ENCODE data around the gene CSNK2A3. TPM values are rescaled to one million over a fixed set of nuclear protein-coding genes. Genes with fewer than 3 reads are reported as not detected.
"Not testable (repeated sequence)": the region's sequence is repeated elsewhere in the genome, so short reads cannot be mapped to it uniquely, and the experiment has no call there.

The CSNK2A3 gene
- polyA plus RNA-seq, 1 donor: 0.24 TPM

DNA sequence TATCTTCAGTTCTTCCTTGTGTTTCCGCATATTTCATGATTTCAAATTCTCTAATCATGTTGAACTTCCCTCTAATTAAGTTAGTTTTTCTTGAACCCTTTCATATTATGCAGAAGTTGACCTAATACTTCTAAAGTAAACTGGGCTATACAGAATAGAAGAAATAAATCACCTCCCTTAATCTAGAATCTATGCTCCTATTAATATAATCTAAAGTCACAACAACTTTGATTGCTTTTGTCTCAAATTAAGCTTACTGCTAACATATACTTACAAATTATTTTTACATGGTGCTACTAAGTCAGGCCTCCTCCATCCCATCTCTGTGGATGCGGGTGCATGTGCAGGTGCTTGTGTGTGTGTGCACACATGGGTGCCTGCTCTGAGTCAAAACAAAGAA lies 27.3 kb upstream of the CSNK2A3 start:
- DNase-seq (ENCODE audit: low read depth): no peak

DNA sequence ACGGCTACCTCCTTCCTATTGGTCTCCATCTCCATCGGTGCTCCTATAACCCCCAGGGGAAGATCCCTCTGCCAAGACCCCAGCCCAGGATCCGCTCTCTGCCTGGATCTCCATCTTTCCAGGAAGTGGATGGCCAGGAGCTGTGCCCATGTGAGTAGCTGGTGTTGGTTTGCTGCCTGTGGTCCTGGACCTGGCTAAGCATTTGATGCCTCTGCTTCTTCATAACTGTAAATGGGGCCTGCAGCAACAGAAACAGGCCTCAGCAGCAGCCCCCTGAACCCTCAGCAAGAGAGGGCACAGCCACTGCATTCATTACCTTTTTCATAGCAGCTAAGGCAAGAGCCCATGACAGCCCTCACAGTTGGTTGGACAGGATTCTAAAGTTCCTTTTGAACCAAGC lies 26.6 kb upstream of the CSNK2A3 start:
- no peak for DNase-seq (ENCODE audit: low read depth)

GRCh38 chr11:11378184-11378940 lies 25.3 kb upstream of the CSNK2A3 start:
- DNase-seq (ENCODE audit: low read depth): no peak

DNA sequence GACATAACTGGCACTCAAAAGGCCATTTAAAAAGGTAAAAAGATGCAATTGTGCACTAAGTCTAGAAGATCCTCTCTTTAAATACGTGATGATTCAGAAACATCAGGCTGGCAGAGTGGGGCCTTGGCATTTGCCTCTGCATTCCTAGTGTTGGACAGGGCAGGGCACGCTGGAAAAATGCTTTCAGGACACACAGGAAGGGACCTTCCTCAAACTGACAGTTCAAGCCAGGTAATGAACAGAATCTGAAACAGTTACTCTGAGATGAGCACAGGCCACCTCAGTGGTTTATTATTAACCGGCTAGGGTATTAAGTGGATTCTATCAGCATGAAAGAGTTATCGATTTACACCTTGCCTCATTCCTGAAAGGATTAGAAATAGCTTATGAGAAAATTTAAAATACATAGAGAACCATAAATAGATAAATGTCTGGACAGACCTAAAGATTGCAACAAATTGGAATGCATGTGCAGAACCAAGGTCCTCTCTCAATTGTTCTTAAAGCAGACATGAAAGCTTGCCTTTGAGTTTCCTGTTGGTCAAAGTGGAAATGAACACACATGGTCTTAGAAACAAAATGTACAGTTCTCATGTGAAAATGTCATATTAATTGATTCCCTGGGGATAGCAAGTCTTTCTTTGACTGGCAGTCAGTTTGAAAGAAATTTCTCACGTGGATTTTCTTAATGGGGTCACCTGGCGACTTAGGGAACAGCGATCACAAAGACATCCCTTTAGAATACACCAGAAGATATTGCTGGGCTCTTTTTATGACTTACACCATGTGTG lies 21.5 kb upstream of the CSNK2A3 start:
- no peak for DNase-seq (ENCODE audit: low read depth)

GRCh38 chr11:11373934-11374333 lies 20.9 kb upstream of the CSNK2A3 start:
- no peak for DNase-seq (ENCODE audit: low read depth)

- DNase-seq (ENCODE audit: low read depth): no peak
Observed at GRCh38 chr11:11372461-11372860, 19.4 kb upstream of the CSNK2A3 start.

- DNase-seq (ENCODE audit: low read depth): no peak
Observed at GRCh38 chr11:11370962-11371303, 17.9 kb upstream of the CSNK2A3 start.

DNA sequence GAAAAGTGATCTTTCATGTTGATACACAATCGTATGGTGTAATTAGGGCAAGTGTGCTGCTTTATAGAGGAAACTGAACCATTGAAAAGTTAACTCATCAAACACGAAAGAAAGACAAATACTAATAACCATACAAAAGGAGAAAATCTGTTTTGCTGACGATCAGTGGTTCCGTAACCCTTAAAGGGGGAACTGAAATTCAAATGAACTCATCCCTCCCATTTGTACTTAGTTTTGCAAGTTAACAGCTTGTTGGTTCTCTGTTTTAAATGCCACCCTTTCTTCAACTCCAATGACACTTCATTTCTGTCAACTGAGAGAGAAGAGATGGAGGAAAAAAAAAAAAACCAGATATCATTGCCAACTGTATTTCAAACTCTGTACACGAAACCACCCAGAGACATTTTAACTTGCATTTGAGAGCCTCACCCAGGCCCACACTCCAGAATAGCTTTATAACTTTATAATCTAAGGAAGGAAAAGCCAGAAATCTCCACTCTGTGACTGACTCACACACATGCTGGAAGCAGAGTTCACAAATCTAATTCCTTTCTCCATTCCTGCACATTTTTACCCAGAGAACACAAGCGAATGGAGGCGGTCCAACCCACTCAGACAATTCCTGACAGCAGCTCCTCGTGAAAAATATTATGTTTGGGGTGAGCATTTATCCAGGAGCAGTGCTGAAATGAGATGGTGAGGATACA lies 17.4 kb upstream of the CSNK2A3 start:
- no peak for DNase-seq (ENCODE audit: low read depth)

GRCh38 chr11:11366793-11367192 lies 13.7 kb upstream of the CSNK2A3 start:
- DNase-seq (ENCODE audit: low read depth): no peak

- DNase-seq (ENCODE audit: low read depth): no peak
Observed at GRCh38 chr11:11363674-11364073, 10.6 kb upstream of the CSNK2A3 start.

DNA sequence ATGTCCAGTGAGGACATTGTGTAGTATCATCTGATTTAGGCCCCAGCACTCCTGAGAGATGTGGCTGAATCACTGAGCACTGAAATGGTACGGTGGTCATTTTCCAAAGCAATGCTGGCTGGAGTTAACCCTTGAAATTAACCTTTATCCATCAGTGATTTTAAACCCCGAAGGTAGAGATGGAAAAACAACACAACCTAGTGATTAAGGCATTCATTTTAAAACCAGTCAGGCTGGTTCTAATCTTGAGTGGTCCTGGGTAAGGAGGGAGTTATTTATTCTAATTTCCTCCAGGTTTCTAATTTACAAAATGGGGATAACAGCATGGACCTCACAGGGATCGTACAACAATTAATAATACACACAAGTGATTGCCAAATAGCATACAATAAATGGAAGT lies 6.6 kb upstream of the CSNK2A3 start:
- DNase-seq (ENCODE audit: low read depth): no peak

GRCh38 chr11:11356842-11357241 lies 3.8 kb upstream of the CSNK2A3 start:
- no peak for DNase-seq (ENCODE audit: low read depth)

DNA sequence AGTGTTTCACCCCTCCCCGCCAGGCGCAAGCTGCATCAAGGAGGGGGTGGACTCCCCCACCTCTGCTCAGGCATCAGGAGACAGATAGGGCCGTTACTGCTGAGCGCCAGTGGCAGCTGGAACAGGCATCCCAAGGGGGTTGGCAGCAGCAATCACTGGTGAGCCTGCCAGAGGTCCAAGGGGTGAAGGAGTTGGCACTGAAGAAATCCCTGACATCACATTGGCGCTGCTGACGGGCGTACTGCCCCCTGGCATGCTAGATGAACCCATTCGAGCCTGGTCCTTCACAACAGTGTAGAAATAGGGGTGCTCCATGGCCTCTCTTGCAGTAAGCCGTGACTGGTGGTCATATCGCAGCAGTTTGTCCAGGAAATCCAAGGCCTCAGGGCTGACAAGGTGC lies 1.2 kb downstream of the CSNK2A3 start:
- DNase-seq (ENCODE audit: low read depth): not testable (repeated sequence)

DNA sequence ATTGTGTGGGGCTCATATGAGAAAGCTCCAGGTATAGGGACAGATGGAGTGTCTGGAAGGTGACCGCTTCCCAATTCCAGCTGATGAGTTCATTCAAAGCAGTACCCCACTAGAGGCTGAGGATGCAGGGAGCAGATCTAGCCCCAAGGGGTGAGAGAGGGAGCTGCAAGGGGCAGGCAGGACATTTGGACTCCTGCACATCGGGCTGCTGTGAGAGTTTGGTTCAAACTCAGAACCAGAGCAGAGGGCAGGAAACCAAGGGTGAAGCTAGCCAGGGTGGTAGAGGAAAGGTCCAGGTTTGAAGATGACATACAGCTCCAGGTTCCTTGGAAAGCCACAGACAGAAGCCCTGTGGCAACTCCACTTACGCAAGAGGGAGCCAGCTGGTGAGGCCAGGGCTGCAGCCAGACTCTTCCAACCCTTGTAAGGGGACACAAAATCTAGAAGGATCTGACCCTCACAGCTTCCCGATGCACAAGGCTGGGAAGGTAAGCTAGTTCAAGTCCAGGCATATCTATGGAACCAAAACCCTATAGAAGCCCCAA lies 1.9 kb downstream of the CSNK2A3 start:
- DNase-seq (ENCODE audit: low read depth): no peak

DNA sequence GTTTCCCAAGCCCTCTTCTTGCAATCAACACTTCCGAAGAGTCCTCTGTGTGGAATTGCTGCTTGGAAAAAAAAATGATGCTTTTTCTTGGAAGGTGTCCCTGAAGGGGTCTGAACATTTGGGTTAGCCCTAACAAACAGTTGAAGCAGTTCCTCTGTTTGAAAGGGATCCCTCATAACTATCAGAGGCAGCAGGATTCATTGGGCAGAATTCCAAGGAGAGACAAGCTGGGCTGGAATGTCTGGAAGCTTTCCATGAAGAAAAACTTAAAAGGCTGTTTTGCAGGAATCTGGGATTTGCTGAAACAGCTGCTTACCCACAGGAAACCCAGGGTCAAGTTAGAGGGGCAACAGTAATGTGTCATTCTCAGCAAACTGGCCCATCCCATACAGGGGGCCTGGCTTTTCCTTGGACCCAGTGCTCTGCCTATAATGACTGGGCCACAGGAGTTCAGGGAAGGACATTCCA lies 3.1 kb downstream of the CSNK2A3 start:
- DNase-seq (ENCODE audit: low read depth): peak; percentile 56

DNA sequence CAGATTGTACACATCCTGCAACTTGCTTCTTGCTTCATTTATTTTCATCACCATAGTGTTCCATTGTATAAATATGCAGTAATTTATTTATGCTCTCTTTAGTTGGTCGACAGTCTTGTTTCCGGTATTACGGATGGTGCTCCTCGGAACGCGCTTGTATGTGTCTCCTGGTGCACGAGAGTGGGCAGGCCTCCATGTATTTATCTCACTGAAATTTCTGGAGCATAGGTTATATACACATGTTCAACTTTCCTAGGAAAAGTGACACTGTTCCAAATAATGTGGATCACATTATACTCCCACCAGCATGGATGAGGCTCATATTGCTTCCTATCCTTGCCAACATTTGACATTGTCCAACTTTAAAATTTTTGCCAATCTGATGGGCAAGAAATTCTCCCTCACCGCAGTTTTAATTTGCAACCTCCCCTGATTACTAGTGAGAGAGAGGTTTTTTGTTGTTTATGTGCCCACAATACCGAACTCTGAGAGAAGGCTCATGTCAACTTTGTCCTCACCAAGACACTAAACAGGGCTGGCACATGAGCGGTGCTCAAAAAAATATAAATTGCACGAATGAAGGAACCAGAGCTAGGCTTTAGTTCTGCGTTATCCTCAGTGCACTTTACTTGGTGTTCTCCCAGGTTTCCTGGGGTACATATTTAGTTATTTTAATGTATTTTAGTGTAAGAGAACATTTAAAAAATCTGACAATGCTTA lies 3.8 kb downstream of the CSNK2A3 start:
- peak; percentile 62 for DNase-seq (ENCODE audit: low read depth)

DNA sequence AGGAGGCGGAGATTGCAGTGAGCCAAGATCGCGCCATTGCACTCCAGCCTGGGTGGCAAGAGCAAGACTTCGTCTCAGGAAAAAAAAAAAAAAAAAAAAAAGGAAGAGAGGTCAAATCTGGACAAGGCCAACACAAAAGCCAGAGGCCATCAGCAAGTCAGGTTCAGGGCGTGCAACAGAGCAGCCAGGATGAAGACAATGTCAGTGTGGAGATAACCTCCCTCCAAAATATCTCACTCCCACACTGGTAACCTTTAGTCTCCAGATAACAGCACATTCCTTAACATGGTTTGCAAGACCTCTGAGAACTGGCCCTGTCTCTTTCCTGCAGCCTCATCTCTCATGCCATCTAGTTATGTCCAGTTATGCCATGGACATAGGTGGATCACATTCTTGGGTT lies 4.7 kb downstream of the CSNK2A3 start:
- no peak for DNase-seq (ENCODE audit: low read depth)

GRCh38 chr11:11347592-11347991 lies 5.5 kb downstream of the CSNK2A3 start:
- peak; percentile 29 for DNase-seq (ENCODE audit: low read depth)

DNA sequence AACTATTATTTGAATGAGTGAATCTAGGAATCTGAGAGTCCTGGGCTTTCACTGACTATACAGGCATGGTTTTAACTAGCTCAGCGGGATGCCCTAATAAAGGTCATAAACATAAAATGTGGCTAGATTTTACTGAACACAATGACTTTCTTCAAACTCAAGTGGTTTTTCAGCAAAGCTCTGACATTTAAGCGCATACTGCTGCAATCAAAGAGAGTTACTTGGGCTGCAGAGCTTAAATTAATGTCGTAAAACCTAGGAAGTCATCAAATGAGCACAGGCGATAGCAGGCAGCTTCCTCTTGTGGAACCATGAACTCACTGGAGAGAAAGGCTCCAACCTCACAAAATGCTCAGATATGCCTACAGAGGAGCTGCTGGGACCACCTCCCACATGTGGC lies 6.7 kb downstream of the CSNK2A3 start:
- DNase-seq (ENCODE audit: low read depth): no peak

GRCh38 chr11:11345099-11345498 lies 8.0 kb downstream of the CSNK2A3 start:
- no peak for DNase-seq (ENCODE audit: low read depth)

- no peak for DNase-seq (ENCODE audit: low read depth)
Observed at GRCh38 chr11:11344045-11344444, 9.0 kb downstream of the CSNK2A3 start.

DNA sequence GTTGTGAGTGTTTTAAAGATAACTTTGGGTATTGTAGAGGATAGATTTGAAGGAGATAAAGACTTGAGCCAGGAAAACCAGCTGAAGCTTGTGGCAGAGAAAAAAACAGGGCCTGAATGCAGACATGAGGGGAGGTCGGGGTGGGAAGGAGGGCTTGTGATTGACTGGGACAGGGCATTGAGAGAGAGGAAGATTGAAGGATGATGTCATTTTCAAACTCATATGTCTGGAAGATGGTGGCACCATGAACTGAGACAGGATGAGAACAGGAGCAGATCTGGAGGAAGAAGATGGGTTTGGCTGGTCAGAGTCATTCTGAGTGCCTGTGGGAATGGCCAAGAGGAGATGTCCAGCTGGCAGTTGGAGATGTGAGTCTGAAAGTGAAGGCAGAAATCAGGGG lies 14.7 kb downstream of the CSNK2A3 start:
- DNase-seq (ENCODE audit: low read depth): no peak
